Measurements from ENCODE around the gene IL11. TPM values are rescaled to one million over a fixed set of nuclear protein-coding genes. Genes with fewer than 3 reads are reported as not detected.

Gene IL11
- polyA plus RNA-seq, 2 donors = 0.47 to 0.51 TPM

DNA sequence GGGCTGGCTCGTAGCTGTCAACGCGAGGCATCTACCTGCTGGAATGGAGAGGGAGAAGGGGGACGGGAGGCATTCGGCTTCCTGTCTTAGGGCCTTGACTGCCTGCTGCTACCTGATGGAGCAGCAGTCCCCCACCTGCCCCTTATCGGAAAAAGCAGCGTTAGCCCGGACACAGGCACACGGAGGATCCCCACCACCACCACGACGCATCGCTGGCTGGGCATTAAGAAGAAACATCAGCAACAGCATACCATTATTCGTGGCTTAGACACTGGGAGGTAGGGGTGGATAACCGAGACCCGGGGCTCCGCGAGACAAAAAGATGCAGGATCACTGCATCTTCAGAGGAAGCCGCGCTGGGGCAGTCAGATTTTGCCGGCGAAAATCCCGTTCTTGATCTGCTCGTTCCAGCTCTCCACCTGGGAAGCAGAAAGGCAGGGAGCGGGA lies 16.9 kb downstream of the IL11 start:
- 4% methylated on average over 24 of the region's 24 CpGs for WGBS, 2 donors
- peaks cover 3 to 11% of the 10 kb centered on the region in 2 donors for H3K4me1 ChIP-seq (ENCODE audit: control insufficient read depth in 2 of 2, insufficient read depth in 2 of 2, low read length in 1 of 2)
- H3K27me3 ChIP-seq (ENCODE audit: control insufficient read depth in 1 of 2, insufficient read depth in 2 of 2, low read length in 2 of 2) = peaks cover 0 to 13% of the 10 kb centered on the region in 2 donors
- no peak overlapping the region for H3K27ac ChIP-seq (ENCODE audit: low read depth in 2 of 2, low read length in 1 of 2)
- peak overlapping the region; percentile 35 to 46 for H3K4me3 ChIP-seq (ENCODE audit: low read depth in 1 of 2, low read length in 2 of 2)
- H3K9me3 ChIP-seq (ENCODE audit: control insufficient read depth in 2 of 2, insufficient read depth in 1 of 2, low read depth in 1 of 2, low read length in 1 of 2) = peaks cover 0 to 5% of the 10 kb centered on the region in 2 donors
- no peaks in the 10 kb centered on the region for H3K36me3 ChIP-seq (ENCODE audit: control insufficient read depth in 2 of 2, insufficient read depth in 2 of 2, low read length in 1 of 2)

GRCh38 chr19:55352549-55353145 lies 17.6 kb downstream of the IL11 start:
- H3K36me3 ChIP-seq (ENCODE audit: control insufficient read depth in 2 of 2, insufficient read depth in 2 of 2, low read length in 1 of 2) = no peaks in the 10 kb centered on the region
- WGBS, 2 donors = 52 to 56% methylated on average over 25 of the region's 25 CpGs
- H3K9me3 ChIP-seq (ENCODE audit: control insufficient read depth in 2 of 2, insufficient read depth in 1 of 2, low read depth in 1 of 2, low read length in 1 of 2) = peaks cover 0 to 5% of the 10 kb centered on the region in 2 donors
- peaks cover 3 to 11% of the 10 kb centered on the region in 2 donors for H3K4me1 ChIP-seq (ENCODE audit: control insufficient read depth in 2 of 2, insufficient read depth in 2 of 2, low read length in 1 of 2)
- H3K4me3 ChIP-seq (ENCODE audit: low read depth in 1 of 2, low read length in 2 of 2) = no peak overlapping the region
- no peak overlapping the region for H3K27ac ChIP-seq (ENCODE audit: low read depth in 2 of 2, low read length in 1 of 2)
- H3K27me3 ChIP-seq (ENCODE audit: control insufficient read depth in 1 of 2, insufficient read depth in 2 of 2, low read length in 2 of 2) = peaks cover 0 to 13% of the 10 kb centered on the region in 2 donors

- peaks cover 3 to 11% of the 10 kb centered on the region in 2 donors for H3K4me1 ChIP-seq (ENCODE audit: control insufficient read depth in 2 of 2, insufficient read depth in 2 of 2, low read length in 1 of 2)
- H3K9me3 ChIP-seq (ENCODE audit: control insufficient read depth in 2 of 2, insufficient read depth in 1 of 2, low read depth in 1 of 2, low read length in 1 of 2) = peaks cover 0 to 5% of the 10 kb centered on the region in 2 donors
- peaks cover 0 to 13% of the 10 kb centered on the region in 2 donors for H3K27me3 ChIP-seq (ENCODE audit: control insufficient read depth in 1 of 2, insufficient read depth in 2 of 2, low read length in 2 of 2)
- WGBS, 2 donors = 61 to 65% methylated on average over 6 of the region's 6 CpGs
- no peak overlapping the region for H3K4me3 ChIP-seq (ENCODE audit: low read depth in 1 of 2, low read length in 2 of 2)
- no peak overlapping the region for H3K27ac ChIP-seq (ENCODE audit: low read depth in 2 of 2, low read length in 1 of 2)
- H3K36me3 ChIP-seq (ENCODE audit: control insufficient read depth in 2 of 2, insufficient read depth in 2 of 2, low read length in 1 of 2) = no peaks in the 10 kb centered on the region
These were observed 18.2 kb downstream of the IL11 start for GRCh38 chr19:55352040-55352439.

GRCh38 chr19:55350620-55351315 lies 19.5 kb downstream of the IL11 start:
- Histone ChIP-seq H3K4me1 (ENCODE audit: control insufficient read depth in 2 of 2, insufficient read depth in 2 of 2, low read length in 1 of 2) (peaks cover 3 to 11% of the 10 kb centered on the region in 2 donors), H3K36me3 (ENCODE audit: control insufficient read depth in 2 of 2, insufficient read depth in 2 of 2, low read length in 1 of 2) (peaks cover 0 to 3% of the 10 kb centered on the region in 2 donors), H3K27ac (ENCODE audit: low read depth in 2 of 2, low read length in 1 of 2) (no peak overlapping the region), H3K4me3 (ENCODE audit: low read depth in 1 of 2, low read length in 2 of 2) (no peak overlapping the region), H3K9me3 (ENCODE audit: control insufficient read depth in 2 of 2, insufficient read depth in 1 of 2, low read depth in 1 of 2, low read length in 1 of 2) (peaks cover 0 to 5% of the 10 kb centered on the region in 2 donors), H3K27me3 (ENCODE audit: control insufficient read depth in 1 of 2, insufficient read depth in 2 of 2, low read length in 2 of 2) (peaks cover 0 to 13% of the 10 kb centered on the region in 2 donors)
- WGBS, 2 donors = 64 to 73% methylated on average over 11 of the region's 11 CpGs

DNA sequence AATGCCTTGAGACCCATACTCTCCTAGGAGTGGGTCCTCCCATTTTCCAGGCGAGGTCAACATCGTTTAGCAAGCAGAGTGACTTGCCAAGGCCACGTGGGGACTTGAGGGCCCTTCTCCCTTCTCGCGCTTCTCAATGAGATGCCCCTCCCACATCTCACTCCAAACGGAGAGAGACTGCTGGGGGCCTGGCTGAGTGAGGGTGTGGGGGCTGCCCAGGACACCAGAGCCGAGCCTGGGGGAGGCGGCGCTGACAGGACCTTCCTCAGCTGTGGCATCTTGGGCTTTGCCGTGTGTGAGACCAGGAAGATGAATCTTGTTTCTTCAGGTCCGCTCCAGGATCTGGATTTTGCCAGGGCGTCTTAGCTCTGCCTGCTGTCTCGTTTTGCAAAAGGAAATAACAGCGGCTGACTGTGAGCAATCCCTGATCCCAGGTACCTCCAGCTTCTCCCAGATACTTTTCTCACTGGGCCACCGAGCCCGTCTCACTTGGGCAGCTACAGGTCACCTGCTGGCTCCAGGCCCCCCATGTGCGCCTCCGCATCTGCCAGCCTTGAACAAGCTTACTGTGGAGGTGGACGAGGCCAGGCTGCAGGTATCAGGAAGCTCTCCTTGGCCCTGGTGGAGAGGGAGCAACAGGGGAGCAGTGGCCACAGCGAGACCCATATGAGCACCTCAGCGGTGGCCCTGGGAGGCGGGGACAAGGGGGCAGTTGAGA lies 21.8 kb downstream of the IL11 start:
- H3K9me3 ChIP-seq (ENCODE audit: control insufficient read depth in 2 of 2, insufficient read depth in 1 of 2, low read depth in 1 of 2, low read length in 1 of 2) = peaks cover 0 to 2% of the 10 kb centered on the region in 2 donors
- H3K36me3 ChIP-seq (ENCODE audit: control insufficient read depth in 2 of 2, insufficient read depth in 2 of 2, low read length in 1 of 2) = peaks cover 0 to 6% of the 10 kb centered on the region in 2 donors
- peaks cover 2 to 15% of the 10 kb centered on the region in 2 donors for H3K4me1 ChIP-seq (ENCODE audit: control insufficient read depth in 2 of 2, insufficient read depth in 2 of 2, low read length in 1 of 2)
- H3K27me3 ChIP-seq (ENCODE audit: control insufficient read depth in 1 of 2, insufficient read depth in 2 of 2, low read length in 2 of 2) = peaks cover 0 to 12% of the 10 kb centered on the region in 2 donors
- 75 to 76% methylated on average over 22 of the region's 22 CpGs for WGBS, 2 donors
- H3K4me3 ChIP-seq (ENCODE audit: low read depth in 1 of 2, low read length in 2 of 2) = no peak overlapping the region
- no peak overlapping the region for H3K27ac ChIP-seq (ENCODE audit: low read depth in 2 of 2, low read length in 1 of 2)

GRCh38 chr19:55347442-55348009 lies 22.7 kb downstream of the IL11 start:
- WGBS, 2 donors = 79 to 85% methylated on average over 10 of the region's 10 CpGs
- peaks cover 0 to 10% of the 10 kb centered on the region in 2 donors for H3K36me3 ChIP-seq (ENCODE audit: control insufficient read depth in 2 of 2, insufficient read depth in 2 of 2, low read length in 1 of 2)
- H3K4me3 ChIP-seq (ENCODE audit: low read depth in 1 of 2, low read length in 2 of 2) = no peak overlapping the region
- peaks cover 0 to 6% of the 10 kb centered on the region in 2 donors for H3K27me3 ChIP-seq (ENCODE audit: control insufficient read depth in 1 of 2, insufficient read depth in 2 of 2, low read length in 2 of 2)
- no peak overlapping the region for H3K27ac ChIP-seq (ENCODE audit: low read depth in 2 of 2, low read length in 1 of 2)
- H3K9me3 ChIP-seq (ENCODE audit: control insufficient read depth in 2 of 2, insufficient read depth in 1 of 2, low read depth in 1 of 2, low read length in 1 of 2) = no peaks in the 10 kb centered on the region
- peaks cover 2 to 7% of the 10 kb centered on the region in 2 donors for H3K4me1 ChIP-seq (ENCODE audit: control insufficient read depth in 2 of 2, insufficient read depth in 2 of 2, low read length in 1 of 2)

DNA sequence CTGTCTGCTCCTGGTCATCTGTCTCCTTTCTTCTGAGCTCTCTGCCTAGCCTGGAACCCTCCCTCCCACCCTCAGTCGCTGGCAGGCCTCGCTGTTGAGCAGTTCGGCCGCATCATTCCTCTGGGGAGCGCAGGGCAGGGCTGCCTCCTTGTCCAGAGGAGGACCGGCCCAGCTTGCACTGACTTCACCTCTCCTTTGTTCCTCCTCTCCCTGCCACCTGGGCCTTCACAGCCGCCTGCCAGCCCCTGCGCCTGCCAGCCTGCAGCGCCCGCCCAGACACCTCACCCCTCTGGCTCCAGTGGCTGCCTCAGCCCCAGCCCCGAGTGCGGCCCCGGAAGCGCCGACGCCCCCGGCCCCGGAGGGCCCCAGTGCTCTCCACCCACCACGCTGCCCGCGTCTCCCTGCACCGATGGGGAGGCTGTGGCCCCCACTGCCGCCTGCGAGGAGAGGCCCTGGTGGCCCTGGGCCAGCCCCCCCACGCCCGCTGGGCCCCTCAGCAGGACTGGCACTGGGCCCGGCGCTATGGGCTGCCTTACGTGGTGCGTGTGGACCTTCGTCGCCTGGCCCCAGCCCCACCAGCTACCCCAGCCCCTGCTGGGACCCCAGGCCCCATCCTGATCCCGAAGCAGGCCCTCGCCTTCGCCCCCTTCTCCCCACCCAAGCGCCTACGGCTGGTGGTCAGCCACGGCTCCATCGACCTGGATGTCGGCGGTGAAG lies 23.4 kb downstream of the IL11 start:
- no peaks in the 10 kb centered on the region for H3K9me3 ChIP-seq (ENCODE audit: control insufficient read depth in 2 of 2, insufficient read depth in 1 of 2, low read depth in 1 of 2, low read length in 1 of 2)
- H3K36me3 ChIP-seq (ENCODE audit: control insufficient read depth in 2 of 2, insufficient read depth in 2 of 2, low read length in 1 of 2) = peaks cover 0 to 11% of the 10 kb centered on the region in 2 donors
- H3K4me1 ChIP-seq (ENCODE audit: control insufficient read depth in 2 of 2, insufficient read depth in 2 of 2, low read length in 1 of 2) = peaks cover 2 to 7% of the 10 kb centered on the region in 2 donors
- H3K27ac ChIP-seq (ENCODE audit: low read depth in 2 of 2, low read length in 1 of 2) = no peak overlapping the region
- 81 to 85% methylated on average over 40 to 41 of the region's 41 CpGs for WGBS, 2 donors
- H3K4me3 ChIP-seq (ENCODE audit: low read depth in 1 of 2, low read length in 2 of 2) = no peak overlapping the region
- peaks cover 0 to 3% of the 10 kb centered on the region in 2 donors for H3K27me3 ChIP-seq (ENCODE audit: control insufficient read depth in 1 of 2, insufficient read depth in 2 of 2, low read length in 2 of 2)

GRCh38 chr19:55345818-55346724 lies 24.2 kb downstream of the IL11 start:
- H3K9me3 ChIP-seq (ENCODE audit: control insufficient read depth in 2 of 2, insufficient read depth in 1 of 2, low read depth in 1 of 2, low read length in 1 of 2) = no peaks in the 10 kb centered on the region
- 81 to 83% methylated on average over 37 to 43 of the region's 43 CpGs for WGBS, 2 donors
- H3K36me3 ChIP-seq (ENCODE audit: control insufficient read depth in 2 of 2, insufficient read depth in 2 of 2, low read length in 1 of 2) = peaks cover 0 to 11% of the 10 kb centered on the region in 2 donors
- H3K4me1 ChIP-seq (ENCODE audit: control insufficient read depth in 2 of 2, insufficient read depth in 2 of 2, low read length in 1 of 2) = peaks cover 2 to 11% of the 10 kb centered on the region in 2 donors
- H3K27ac ChIP-seq (ENCODE audit: low read depth in 2 of 2, low read length in 1 of 2) = no peak overlapping the region
- no peaks in the 10 kb centered on the region for H3K27me3 ChIP-seq (ENCODE audit: control insufficient read depth in 1 of 2, insufficient read depth in 2 of 2, low read length in 2 of 2)
- no peak overlapping the region for H3K4me3 ChIP-seq (ENCODE audit: low read depth in 1 of 2, low read length in 2 of 2)
